RWPE2 (cell line): Measurements from ENCODE around the gene CLEC4F.

Experiments used
- ATAC-seq: fragments of 200-7000 bp; cut with Tn5 transposase; 3 replicates; pipeline ENCODE4 v1.9.1; 2021; ENCODE audit warnings: low read depth
- DNase-seq: peaks from one replicate; pipeline ENCODE4 v3.0.0-alpha.2; 2020; ENCODE audit warnings: low spot score
- H3K27ac ChIP-seq: fragments of 450-650 bp; 2 replicates; pipeline ENCODE4 v1.5.1; 2017; ENCODE audit warnings: mild to moderate bottlenecking; ENCODE audit not compliant: poor library complexity, severe bottlenecking
- H3K27me3 ChIP-seq: fragments of 250-450 bp; sonication (Bioruptor Pico); 2 replicates; pipeline ENCODE4 v1.5.1; 2021; ENCODE audit warnings: mild to moderate bottlenecking, moderate library complexity; ENCODE audit not compliant: insufficient read depth, poor library complexity, severe bottlenecking
- H3K36me3 ChIP-seq: fragments of 250-450 bp; sonication (Bioruptor Pico); 2 replicates; pipeline ENCODE4 v1.5.1; 2020; ENCODE audit warnings: low read depth, mild to moderate bottlenecking, moderate library complexity
- H3K4me1 ChIP-seq: fragments of 250-450 bp; sonication (Bioruptor Pico); 2 replicates; pipeline ENCODE4 v1.5.1; 2021; ENCODE audit warnings: mild to moderate bottlenecking, moderate library complexity; ENCODE audit not compliant: insufficient read depth, poor library complexity, severe bottlenecking
- H3K4me3 ChIP-seq: fragments of 250-450 bp; sonication (Bioruptor Pico); 2 replicates; pipeline ENCODE4 v1.5.1; 2021; ENCODE audit warnings: mild to moderate bottlenecking, moderate library complexity; ENCODE audit not compliant: severe bottlenecking
- H3K9me3 ChIP-seq: fragments of 250-450 bp; sonication (Bioruptor Pico); 2 replicates; pipeline ENCODE4 v1.5.1; 2021; ENCODE audit warnings: mild to moderate bottlenecking, moderate library complexity; ENCODE audit not compliant: severe bottlenecking
- CTCF ChIP-seq: fragments of 450-650 bp; IDR thresholded peaks from one replicate; pipeline ENCODE4 v1.5.1; 2017; ENCODE audit warnings: mild to moderate bottlenecking, moderate library complexity; ENCODE audit not compliant: poor library complexity, severe bottlenecking

The CLEC4F gene

GRCh38 chr2:70779911-70780545 is 40.4 kb downstream of the CLEC4F start:
- Histone ChIP-seq H3K27ac (no peak overlapping the region), H3K4me3 (no peak overlapping the region), H3K4me1 (no peaks in the 10 kb centered on the region), H3K9me3 (no peaks in the 10 kb centered on the region), H3K36me3 (no peaks in the 10 kb centered on the region), H3K27me3 (no peaks in the 10 kb centered on the region)
- DNase-seq (no peak), ATAC-seq (peak; percentile 70)
- no peak for TF ChIP-seq CTCF

GRCh38 chr2:70779491-70779890 is 40.9 kb downstream of the CLEC4F start:
- Histone ChIP-seq H3K27me3 (no peaks in the 10 kb centered on the region), H3K4me3 (no peak overlapping the region), H3K9me3 (no peaks in the 10 kb centered on the region), H3K27ac (no peak overlapping the region), H3K4me1 (no peaks in the 10 kb centered on the region), H3K36me3 (no peaks in the 10 kb centered on the region)
- ATAC-seq (no peak), DNase-seq (no peak)
- TF ChIP-seq CTCF = no peak

- Histone ChIP-seq H3K4me3 (no peak overlapping the region), H3K27me3 (no peaks in the 10 kb centered on the region), H3K36me3 (no peaks in the 10 kb centered on the region), H3K9me3 (no peaks in the 10 kb centered on the region), H3K4me1 (no peaks in the 10 kb centered on the region), H3K27ac (no peak overlapping the region)
- TF ChIP-seq CTCF = no peak
- ATAC-seq = no peak
- DNase-seq = no peak
These were observed 41.7 kb downstream of the CLEC4F start for GRCh38 chr2:70778676-70779075.

- Histone ChIP-seq H3K36me3 (no peaks in the 10 kb centered on the region), H3K27ac (no peak overlapping the region), H3K4me3 (no peak overlapping the region), H3K9me3 (no peaks in the 10 kb centered on the region), H3K4me1 (no peaks in the 10 kb centered on the region), H3K27me3 (peaks cover 3% of the 10 kb centered on the region)
- DNase-seq (no peak), ATAC-seq (no peak)
- TF ChIP-seq CTCF = no peak
These were observed 42.9 kb downstream of the CLEC4F start for GRCh38 chr2:70777450-70777849.

GRCh38 chr2:70776266-70776665 is 44.1 kb downstream of the CLEC4F start:
- Histone ChIP-seq H3K27ac (no peak overlapping the region), H3K27me3 (peaks cover 6% of the 10 kb centered on the region), H3K36me3 (no peaks in the 10 kb centered on the region), H3K4me3 (no peak overlapping the region), H3K9me3 (no peaks in the 10 kb centered on the region), H3K4me1 (no peaks in the 10 kb centered on the region)
- no peak for ATAC-seq
- no peak for DNase-seq
- TF ChIP-seq CTCF = no peak
